Fibroblast of lung (primary cell): ENCODE data around the gene NRXN2.

Experiments
- CTCF ChIP-seq, 2 donors: IDR thresholded peaks in 1 of 2; conservative IDR thresholded peaks in 1 of 2; 1 replicate in 1 of 2; 2 replicates in 1 of 2; pipeline ENCODE4 v1.5.1; 2011 to 2012; ENCODE audit warnings: low read length in 2 of 2, control low read depth in 1 of 2, inconsistent platforms in 1 of 2, low read depth in 1 of 2, mild to moderate bottlenecking in 1 of 2
- EZH2 ChIP-seq: IDR thresholded peaks from 2 replicates; pipeline ENCODE4 v1.5.1; 2012; ENCODE audit warnings: low read length, control low read depth, mild to moderate bottlenecking; ENCODE audit errors: missing control alignments

GRCh38 chr11:64562723-64563351 is 160.2 kb downstream of the NRXN2 start:
- TF ChIP-seq CTCF (conservative IDR thresholded peaks at IDR 0.05 in 1 of 2, IDR thresholded peaks at IDR 0.05 in 1 of 2; ENCODE audit: low read depth in 1 of 2, low read length in 2 of 2) (no peak), EZH2 (no peak)
